GM23248 (cell line): ENCODE measurements around the gene CREB5. TPM values are rescaled to one million over a fixed set of nuclear protein-coding genes. Genes with fewer than 3 reads are reported as not detected.

Experiments used
- DNase-seq: peaks from one replicate; pipeline ENCODE4 v3.0.0-alpha.2; 2015
- H2AFZ ChIP-seq: fragments of 200-600 bp; sonication (generic); 2 replicates; pipeline ENCODE4 v1.6.1; 2016; ENCODE audit warnings: antibody characterized with exemption
- H3F3A ChIP-seq: fragments of 200-600 bp; sonication (generic); 2 replicates; pipeline ENCODE4 v1.6.1; 2016; ENCODE audit warnings: mild to moderate bottlenecking, antibody characterized with exemption, mixed run types; ENCODE audit not compliant: insufficient read depth
- H3K27ac ChIP-seq: fragments of 200-600 bp; sonication (generic); 2 replicates; pipeline ENCODE4 v1.5.1; 2016; ENCODE audit warnings: mild to moderate bottlenecking
- H3K27me3 ChIP-seq: fragments of 200-600 bp; sonication (generic); replicated peaks from 2 replicates; pipeline ENCODE4 v1.6.1; 2016; ENCODE audit warnings: mild to moderate bottlenecking; ENCODE audit not compliant: insufficient read depth
- H3K36me3 ChIP-seq: fragments of 200-600 bp; sonication (generic); 2 replicates; pipeline ENCODE4 v1.6.1; 2016; ENCODE audit warnings: low read depth, mild to moderate bottlenecking
- H3K4me1 ChIP-seq: fragments of 200-600 bp; sonication (generic); 2 replicates; pipeline ENCODE4 v1.6.1; 2016; ENCODE audit warnings: mild to moderate bottlenecking; ENCODE audit not compliant: insufficient read depth
- H3K4me2 ChIP-seq: fragments of 200-600 bp; sonication (generic); one replicate; pipeline ENCODE4 v1.6.1; 2016; ENCODE audit warnings: mild to moderate bottlenecking; ENCODE audit not compliant: unreplicated experiment
- H3K4me3 ChIP-seq: fragments of 200-600 bp; sonication (generic); 2 replicates; pipeline ENCODE4 v1.5.1; 2016; ENCODE audit warnings: mild to moderate bottlenecking
- H3K79me2 ChIP-seq: fragments of 200-600 bp; sonication (generic); 2 replicates; pipeline ENCODE4 v1.6.1; 2016; ENCODE audit warnings: mild to moderate bottlenecking; ENCODE audit not compliant: insufficient read depth
- H3K9ac ChIP-seq: fragments of 200-600 bp; sonication (generic); 2 replicates; pipeline ENCODE4 v1.6.1; 2016; ENCODE audit warnings: mild to moderate bottlenecking
- H3K9me2 ChIP-seq: fragments of 200-600 bp; sonication (generic); 2 replicates; pipeline ENCODE4 v1.6.1; 2016; ENCODE audit warnings: mixed run types, mild to moderate bottlenecking, moderate library complexity; ENCODE audit not compliant: insufficient read depth
- H3K9me3 ChIP-seq: fragments of 200-600 bp; sonication (generic); one replicate; pipeline ENCODE4 v1.6.1; 2017; ENCODE audit warnings: low read depth
- H4K20me1 ChIP-seq: fragments of 200-600 bp; sonication (generic); 2 replicates; pipeline ENCODE4 v1.6.0; 2016; ENCODE audit not compliant: insufficient read depth
- EZH2 ChIP-seq: fragments of 200-600 bp; sonication (generic); IDR thresholded peaks from 2 replicates; pipeline ENCODE4 v1.6.1; 2018; ENCODE audit warnings: antibody characterized with exemption, mild to moderate bottlenecking; ENCODE audit not compliant: insufficient read depth, poor library complexity, severe bottlenecking
- EZH2phosphoT487 ChIP-seq: fragments of 200-600 bp; sonication (generic); IDR thresholded peaks from 2 replicates; pipeline ENCODE4 v1.6.1; 2018; ENCODE audit warnings: antibody characterized with exemption, moderate library complexity, mild to moderate bottlenecking, low read depth; ENCODE audit not compliant: insufficient read depth
- WGBS, 2 experiments: methylation state at CpG; one replicate each; pipeline ENCODE4 v1.1.6; 2015 to 2017; ENCODE audit warnings: low lambda C conversion rate in 2 of 2, low coverage in 1 of 2; ENCODE audit errors: missing lambda C conversion rate in 2 of 2; 5-methylcytosine and 5-hydroxymethylcytosine counted together
- in situ Hi-C: fragments of 300-500 bp; cut with MboI; formaldehyde crosslinking; loops from 2 replicates; pipeline ENCODE4 v1.15.0; 2020
- polyA plus RNA-seq: library from polyadenylated mRNA; unstranded; fragments of >200 nt; fragmentation: Nextera tagmentation; extraction: Ambion mirVana; gene quantifications from 2 replicates; pipeline ENCODE4 v1.2.1, GENCODE V29; 2016
- total RNA-seq: library from RNA; depleted of rRNA; stranded (reverse); fragments of >200 nt; shearing (Covaris generic); gene quantifications from 2 replicates; pipeline ENCODE4 v1.2.3, GENCODE V29; 2014

CREB5 gene
- total and polyA plus RNA-seq, 2 experiments from 2014 or later: 13.6 to 19.2 TPM

GRCh38 chr7:28533267-28533666 lies 120.9 kb downstream of the CREB5 start:
- Histone ChIP-seq H3K36me3 (no peaks in the 10 kb centered on the region), H3F3A (peaks cover 22% of the 10 kb centered on the region), H3K9ac (peak overlapping the region; percentile 54), H3K4me1 (peaks cover 24% of the 10 kb centered on the region), H3K27ac (peak overlapping the region; percentile 62), H3K79me2 (no peaks in the 10 kb centered on the region), H2AFZ (peak overlapping the region; percentile 61), H4K20me1 (no peaks in the 10 kb centered on the region), H3K9me2 (no peaks in the 10 kb centered on the region), H3K9me3 (no peaks in the 10 kb centered on the region), H3K27me3 (no peaks in the 10 kb centered on the region), H3K4me3 (no peak overlapping the region), H3K4me2 (no peak overlapping the region)
- WGBS, 2 experiments: 82 to 84% methylated on average over 8 of the region's 8 CpGs
- in situ Hi-C loops: no loop called here
- TF ChIP-seq EZH2phosphoT487 (no peak), EZH2 (no peak)
- DNase-seq: no peak

GRCh38 chr7:28533731-28534531 lies 121.6 kb downstream of the CREB5 start:
- Histone ChIP-seq H3K9ac (peak overlapping the region; percentile 54), H3F3A (peaks cover 22% of the 10 kb centered on the region), H3K4me2 (peak overlapping the region; percentile 27), H2AFZ (peak overlapping the region; percentile 61), H4K20me1 (no peaks in the 10 kb centered on the region), H3K27ac (peak overlapping the region; percentile 62), H3K27me3 (no peaks in the 10 kb centered on the region), H3K9me3 (no peaks in the 10 kb centered on the region), H3K9me2 (no peaks in the 10 kb centered on the region), H3K36me3 (no peaks in the 10 kb centered on the region), H3K79me2 (no peaks in the 10 kb centered on the region), H3K4me1 (peaks cover 20% of the 10 kb centered on the region), H3K4me3 (no peak overlapping the region)
- in situ Hi-C loops: no loop called here
- 7 to 8% methylated on average over 4 to 6 of the region's 6 CpGs for WGBS, 2 experiments
- TF ChIP-seq EZH2phosphoT487 (no peak), EZH2 (no peak)
- peak; percentile 64 for DNase-seq

GRCh38 chr7:28536259-28536658 lies 123.9 kb downstream of the CREB5 start:
- no peaks in the 10 kb centered on the region for H3K9me3 ChIP-seq
- H4K20me1 ChIP-seq: no peaks in the 10 kb centered on the region
- H3K4me2 ChIP-seq: no peak overlapping the region
- no peak overlapping the region for H3K4me3 ChIP-seq
- peaks cover 11% of the 10 kb centered on the region for H3K4me1 ChIP-seq
- WGBS, 2 experiments: 84 to 85% methylated on average over 7 of the region's 7 CpGs
- TF ChIP-seq EZH2phosphoT487 (no peak), EZH2 (no peak)
- peak; percentile 33 for DNase-seq
- H3K79me2 ChIP-seq: no peaks in the 10 kb centered on the region
- H3F3A ChIP-seq: peaks cover 22% of the 10 kb centered on the region
- in situ Hi-C loops: no loop called here
- H3K9me2 ChIP-seq: no peaks in the 10 kb centered on the region
- H3K27me3 ChIP-seq: no peaks in the 10 kb centered on the region
- H3K9ac ChIP-seq: no peak overlapping the region
- no peaks in the 10 kb centered on the region for H3K36me3 ChIP-seq
- no peak overlapping the region for H2AFZ ChIP-seq
- H3K27ac ChIP-seq: no peak overlapping the region

- H3K9me2 ChIP-seq: no peaks in the 10 kb centered on the region
- peaks cover 9% of the 10 kb centered on the region for H3F3A ChIP-seq
- H3K4me3 ChIP-seq: no peak overlapping the region
- no peaks in the 10 kb centered on the region for H3K27me3 ChIP-seq
- WGBS, 2 experiments: 85 to 91% methylated on average over 3 of the region's 3 CpGs
- TF ChIP-seq EZH2: no peak
- TF ChIP-seq EZH2phosphoT487: no peak
- H3K4me1 ChIP-seq: peaks cover 1% of the 10 kb centered on the region
- no peak overlapping the region for H3K4me2 ChIP-seq
- H3K27ac ChIP-seq: no peak overlapping the region
- no peak for DNase-seq
- H3K9ac ChIP-seq: no peak overlapping the region
- H3K36me3 ChIP-seq: no peaks in the 10 kb centered on the region
- no peaks in the 10 kb centered on the region for H3K79me2 ChIP-seq
- no peaks in the 10 kb centered on the region for H3K9me3 ChIP-seq
- in situ Hi-C loops: no loop called here
- no peaks in the 10 kb centered on the region for H4K20me1 ChIP-seq
- no peak overlapping the region for H2AFZ ChIP-seq
Observed at GRCh38 chr7:28539289-28539981, 127.1 kb downstream of the CREB5 start.
